Gastrocnemius medialis (tissue), 4 donors: ENCODE results near the gene ZNF662.

Source experiments
- POLR2A ChIP-seq, 2 donors: fragments of 450-650 bp; IDR thresholded peaks; one replicate each; pipeline ENCODE4 v1.6.1; 2017; ENCODE audit warnings: antibody characterized with exemption in 2 of 2, mild to moderate bottlenecking in 2 of 2, moderate library complexity in 2 of 2
- TF ChIP-seq, protein P1 (sequence below), 5 experiments: fragments of 450-650 bp in 3 of 5; fragments of 200-600 bp in 2 of 5; sonication (generic) in 2 of 5; IDR thresholded peaks in 4 of 5; conservative IDR thresholded peaks in 1 of 5; 1 replicate in 4 of 5; 2 replicates in 1 of 5; pipeline ENCODE4 v1.5.1; 2016 to 2019; ENCODE audit warnings: antibody characterized with exemption in 5 of 5, mild to moderate bottlenecking in 3 of 5, moderate library complexity in 3 of 5

DNA sequence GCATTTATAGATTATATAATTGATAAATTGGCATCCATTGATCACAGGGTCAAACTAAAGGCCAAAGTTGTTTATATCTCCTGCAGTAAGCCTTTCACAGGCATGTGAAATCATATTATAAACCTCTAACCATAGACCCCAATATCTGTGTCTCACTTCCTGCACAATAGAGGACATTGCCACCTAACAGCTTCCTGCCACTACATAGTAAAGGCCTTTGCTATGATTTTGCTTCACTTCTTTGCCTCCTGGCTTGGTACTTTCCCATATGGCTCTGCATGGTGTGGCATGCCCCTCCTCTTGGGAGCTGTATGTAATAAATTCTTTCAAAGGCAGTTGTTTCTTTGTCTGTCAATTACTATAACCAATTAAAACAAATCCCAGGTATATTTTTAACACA is 20.4 kb downstream of the ZNF662 start:
- TF ChIP-seq, protein P1, sequence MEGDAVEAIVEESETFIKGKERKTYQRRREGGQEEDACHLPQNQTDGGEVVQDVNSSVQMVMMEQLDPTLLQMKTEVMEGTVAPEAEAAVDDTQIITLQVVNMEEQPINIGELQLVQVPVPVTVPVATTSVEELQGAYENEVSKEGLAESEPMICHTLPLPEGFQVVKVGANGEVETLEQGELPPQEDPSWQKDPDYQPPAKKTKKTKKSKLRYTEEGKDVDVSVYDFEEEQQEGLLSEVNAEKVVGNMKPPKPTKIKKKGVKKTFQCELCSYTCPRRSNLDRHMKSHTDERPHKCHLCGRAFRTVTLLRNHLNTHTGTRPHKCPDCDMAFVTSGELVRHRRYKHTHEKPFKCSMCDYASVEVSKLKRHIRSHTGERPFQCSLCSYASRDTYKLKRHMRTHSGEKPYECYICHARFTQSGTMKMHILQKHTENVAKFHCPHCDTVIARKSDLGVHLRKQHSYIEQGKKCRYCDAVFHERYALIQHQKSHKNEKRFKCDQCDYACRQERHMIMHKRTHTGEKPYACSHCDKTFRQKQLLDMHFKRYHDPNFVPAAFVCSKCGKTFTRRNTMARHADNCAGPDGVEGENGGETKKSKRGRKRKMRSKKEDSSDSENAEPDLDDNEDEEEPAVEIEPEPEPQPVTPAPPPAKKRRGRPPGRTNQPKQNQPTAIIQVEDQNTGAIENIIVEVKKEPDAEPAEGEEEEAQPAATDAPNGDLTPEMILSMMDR (IDR thresholded peaks at IDR 0.05 in 4 of 5, conservative IDR thresholded peaks at IDR 0.05 in 1 of 5), result no peak
- no peak for TF ChIP-seq POLR2A (IDR thresholded peaks at IDR 0.05)
